BJ (cell line): ENCODE measurements around the gene ERAS. TPM values are rescaled to one million over a fixed set of nuclear protein-coding genes. Genes with fewer than 3 reads are reported as not detected.

Source experiments
- CTCF ChIA-PET: fragments of 350-600 bp; formaldehyde crosslinking; extraction: SDS; loops from one replicate; lab custom pipeline; 2021; ENCODE audit warnings: antibody characterized with exemption, inconsistent platforms; lab: Yijun Ruan, JAX
- POLR2A ChIA-PET: fragments of 300-600 bp; sonication (Branson Sonifier 250); formaldehyde crosslinking; extraction: SDS; loops from one replicate; lab custom pipeline; 2021; ENCODE audit warnings: antibody characterized with exemption; lab: Charles Lee
- DNase-seq: peaks from one replicate; pipeline ENCODE4 v3.0.0-alpha.2; 2011; ENCODE audit warnings: low read depth
- H3K27me3 ChIP-seq: 2 replicates; pipeline ENCODE4 v1.6.0; 2011; ENCODE audit warnings: low read length; ENCODE audit not compliant: control insufficient read depth, insufficient read depth
- H3K36me3 ChIP-seq: 2 replicates; pipeline ENCODE4 v1.5.1; 2011; ENCODE audit warnings: low read length; ENCODE audit not compliant: control insufficient read depth, insufficient read depth
- H3K4me3 ChIP-seq: 2 replicates; pipeline ENCODE4 v1.5.1; 2011; ENCODE audit warnings: low read depth, mild to moderate bottlenecking, control low read depth, low read length
- polyA plus RNA-seq: library from polyadenylated mRNA; depleted of rRNA; stranded (reverse); fragments of >200 nt; gene quantifications from 2 replicates; pipeline ENCODE4 v1.2.3, GENCODE V29; 2011
- TF ChIP-seq, protein P1 (sequence below): IDR thresholded peaks from 2 replicates; pipeline ENCODE4 v1.5.1; 2011; ENCODE audit warnings: low read depth, mild to moderate bottlenecking, control low read depth, inconsistent platforms, low read length, moderate library complexity; ENCODE audit not compliant: insufficient read depth

The ERAS gene
- polyA plus RNA-seq, 1 experiment, result not detected

DNA sequence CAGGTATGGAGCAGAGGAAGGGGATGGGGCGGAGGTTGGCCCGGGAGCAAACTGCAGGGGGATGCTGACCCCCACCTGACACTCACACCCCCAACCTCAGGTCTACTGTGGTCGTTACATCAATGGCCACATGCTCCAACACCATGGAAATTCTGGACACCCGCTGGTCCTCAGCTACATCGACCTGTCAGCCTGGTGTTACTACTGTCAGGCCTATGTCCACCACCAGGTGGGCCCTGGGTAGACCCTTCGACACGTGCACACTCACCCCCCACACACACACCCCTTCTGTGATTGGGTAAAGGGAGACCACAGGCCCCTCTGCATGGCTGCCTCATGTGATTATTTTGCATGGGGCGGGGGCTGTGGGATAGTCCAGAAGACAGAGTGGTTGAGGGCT lies 2.2 kb upstream of the ERAS start:
- Histone ChIP-seq H3K27me3 (no peaks in the 10 kb centered on the region), H3K36me3 (peaks cover 3% of the 10 kb centered on the region; the same call in 1 of the 2 replicates), H3K4me3 (no peak overlapping the region)
- ChIA-PET POLR2A (no interaction called here), CTCF (no interaction called here)
- no peak for DNase-seq
- TF ChIP-seq, protein P1, sequence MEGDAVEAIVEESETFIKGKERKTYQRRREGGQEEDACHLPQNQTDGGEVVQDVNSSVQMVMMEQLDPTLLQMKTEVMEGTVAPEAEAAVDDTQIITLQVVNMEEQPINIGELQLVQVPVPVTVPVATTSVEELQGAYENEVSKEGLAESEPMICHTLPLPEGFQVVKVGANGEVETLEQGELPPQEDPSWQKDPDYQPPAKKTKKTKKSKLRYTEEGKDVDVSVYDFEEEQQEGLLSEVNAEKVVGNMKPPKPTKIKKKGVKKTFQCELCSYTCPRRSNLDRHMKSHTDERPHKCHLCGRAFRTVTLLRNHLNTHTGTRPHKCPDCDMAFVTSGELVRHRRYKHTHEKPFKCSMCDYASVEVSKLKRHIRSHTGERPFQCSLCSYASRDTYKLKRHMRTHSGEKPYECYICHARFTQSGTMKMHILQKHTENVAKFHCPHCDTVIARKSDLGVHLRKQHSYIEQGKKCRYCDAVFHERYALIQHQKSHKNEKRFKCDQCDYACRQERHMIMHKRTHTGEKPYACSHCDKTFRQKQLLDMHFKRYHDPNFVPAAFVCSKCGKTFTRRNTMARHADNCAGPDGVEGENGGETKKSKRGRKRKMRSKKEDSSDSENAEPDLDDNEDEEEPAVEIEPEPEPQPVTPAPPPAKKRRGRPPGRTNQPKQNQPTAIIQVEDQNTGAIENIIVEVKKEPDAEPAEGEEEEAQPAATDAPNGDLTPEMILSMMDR, result no peak

DNA sequence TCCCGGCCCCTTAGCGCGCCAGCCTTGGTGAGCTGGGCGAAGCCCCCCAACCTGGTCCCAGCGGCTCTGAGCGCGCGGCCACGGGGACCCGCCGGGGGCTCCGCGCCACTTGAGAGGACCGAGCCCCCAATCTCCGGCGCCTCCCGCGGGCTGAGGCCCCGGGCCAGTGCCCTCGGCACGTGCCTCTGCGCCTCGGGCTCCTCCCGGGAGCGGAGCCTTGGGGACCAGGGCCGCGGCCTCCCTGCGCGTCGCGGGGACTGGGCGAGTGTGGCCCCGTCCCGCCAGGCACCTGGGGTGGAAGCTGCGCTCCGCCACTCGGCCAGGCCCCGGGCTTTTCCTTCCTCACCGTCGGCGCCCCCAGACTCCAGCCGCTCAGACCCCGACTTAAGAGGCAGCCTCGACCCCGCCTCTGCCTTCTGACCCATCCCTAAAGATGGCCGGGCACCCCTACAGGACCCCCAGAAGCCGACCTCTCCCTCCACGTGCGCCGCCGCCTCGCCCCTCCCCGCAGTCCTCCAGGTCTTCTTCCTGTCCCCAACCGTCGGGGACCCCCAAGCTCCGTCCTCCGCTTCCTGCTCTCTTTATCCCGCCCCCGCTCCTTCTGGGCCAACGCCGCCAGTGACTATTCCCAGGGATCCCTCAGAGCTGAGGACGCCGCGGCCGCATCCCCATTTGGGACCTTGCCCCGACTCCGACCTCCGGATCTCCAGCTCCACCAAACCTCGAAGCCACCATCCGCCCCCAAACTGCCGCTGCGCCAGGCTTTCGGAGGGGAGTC lies 752 bp downstream of the ERAS start:
- CTCF ChIA-PET, result no interaction called here
- Histone ChIP-seq H3K36me3 (no peaks in the 10 kb centered on the region), H3K4me3 (no peak overlapping the region), H3K27me3 (no peaks in the 10 kb centered on the region)
- no peak for DNase-seq
- TF ChIP-seq, protein P1, result no peak
- POLR2A ChIA-PET, result no interaction called here

DNA sequence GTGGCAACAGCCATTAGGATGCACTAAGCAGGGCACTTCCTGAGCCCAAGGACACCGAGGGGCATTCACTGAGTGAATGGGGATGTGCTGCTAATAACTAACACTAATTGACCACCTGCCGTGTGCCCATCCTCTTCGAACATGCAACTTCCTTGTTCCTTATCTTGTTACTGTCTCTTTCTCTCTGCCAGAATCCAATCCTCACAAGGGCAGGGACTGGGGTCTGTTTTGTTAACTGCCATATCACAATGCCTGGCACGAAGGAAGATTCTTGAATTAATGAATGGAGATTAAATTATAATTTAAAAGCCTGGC lies 1.3 kb downstream of the ERAS start:
- POLR2A ChIA-PET, result no interaction called here
- TF ChIP-seq, protein P1, result no peak
- DNase-seq, result no peak
- Histone ChIP-seq H3K27me3 (no peaks in the 10 kb centered on the region), H3K4me3 (no peak overlapping the region), H3K36me3 (no peaks in the 10 kb centered on the region)
- CTCF ChIA-PET, result no interaction called here

DNA sequence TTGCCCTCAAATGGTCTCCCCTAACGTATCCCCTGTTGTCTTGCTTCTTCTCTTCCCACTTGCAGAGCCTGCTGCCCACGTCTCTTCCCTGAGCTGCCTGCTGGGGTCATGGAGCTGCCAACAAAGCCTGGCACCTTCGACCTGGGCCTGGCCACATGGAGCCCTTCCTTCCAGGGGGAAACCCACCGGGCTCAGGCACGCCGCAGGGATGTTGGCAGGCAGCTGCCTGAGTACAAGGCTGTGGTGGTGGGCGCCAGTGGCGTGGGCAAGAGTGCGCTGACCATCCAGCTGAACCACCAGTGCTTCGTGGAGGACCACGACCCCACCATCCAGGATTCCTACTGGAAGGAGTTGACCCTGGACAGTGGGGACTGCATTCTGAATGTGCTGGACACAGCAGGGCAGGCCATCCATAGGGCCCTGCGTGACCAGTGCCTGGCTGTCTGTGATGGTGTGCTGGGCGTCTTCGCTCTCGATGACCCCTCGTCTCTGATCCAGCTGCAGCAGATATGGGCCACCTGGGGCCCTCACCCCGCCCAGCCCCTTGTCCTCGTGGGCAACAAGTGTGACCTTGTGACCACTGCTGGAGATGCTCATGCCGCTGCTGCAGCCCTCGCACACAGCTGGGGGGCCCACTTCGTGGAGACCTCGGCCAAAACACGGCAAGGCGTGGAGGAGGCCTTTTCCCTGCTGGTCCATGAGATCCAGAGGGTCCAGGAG lies 2.9 kb downstream of the ERAS start:
- TF ChIP-seq, protein P1, result no peak
- CTCF ChIA-PET, result no interaction called here
- H3K27me3 ChIP-seq, result peaks cover under 1% of the 10 kb centered on the region; the same call in 1 of the 2 replicates
- H3K4me3 ChIP-seq, result no peak overlapping the region
- POLR2A ChIA-PET, result no interaction called here
- DNase-seq, result no peak
- no peaks in the 10 kb centered on the region for H3K36me3 ChIP-seq

DNA sequence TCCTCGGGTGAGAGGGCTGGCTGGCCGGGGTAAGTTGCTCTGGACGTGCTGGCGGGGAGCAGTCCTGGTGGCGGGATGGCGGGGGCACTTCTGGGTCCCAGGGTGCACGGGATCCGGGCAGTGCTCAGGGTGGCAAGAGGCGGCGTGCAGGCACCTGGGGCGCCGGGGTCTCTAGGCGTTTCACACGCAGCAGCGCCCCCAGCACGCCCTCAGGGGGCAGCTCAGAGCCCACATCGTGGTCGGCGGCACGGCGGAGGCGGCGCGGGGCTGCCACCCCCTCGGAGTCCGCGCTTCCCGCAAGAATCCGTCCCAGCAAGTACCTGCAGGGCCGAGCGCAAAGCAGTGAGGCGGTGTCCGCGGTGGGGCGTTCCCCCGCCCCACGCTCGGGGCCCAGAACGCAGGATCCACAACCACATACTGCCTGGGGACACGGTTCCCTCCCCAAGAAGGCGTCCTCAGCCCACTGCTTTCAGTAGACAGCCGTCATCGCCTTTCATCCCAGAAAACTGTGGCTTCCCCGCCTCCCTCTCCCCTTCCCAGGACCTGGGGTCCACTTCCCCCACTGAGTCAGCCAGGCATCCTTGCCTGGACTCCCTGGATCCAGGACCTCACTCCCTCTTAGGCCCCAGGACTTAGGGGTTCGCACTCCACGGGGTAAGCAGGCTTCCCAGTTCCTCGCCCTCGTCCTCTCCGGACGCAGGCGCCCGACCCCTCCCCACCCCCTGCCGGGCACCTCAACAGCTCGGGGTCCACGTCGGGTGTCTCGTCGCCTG lies 5.0 kb downstream of the ERAS start:
- peaks cover 8% of the 10 kb centered on the region for H3K27me3 ChIP-seq
- TF ChIP-seq, protein P1, result no peak
- DNase-seq, result no peak
- H3K36me3 ChIP-seq, result no peaks in the 10 kb centered on the region
- ChIA-PET CTCF (no interaction called here), POLR2A (no interaction called here)
- H3K4me3 ChIP-seq, result no peak overlapping the region
